Measurements from ENCODE around the gene SATL1. TPM values are rescaled to one million over a fixed set of nuclear protein-coding genes. Genes with fewer than 3 reads are reported as not detected.

Gene SATL1
- total and polyA plus RNA-seq, 2 of the 13 experiments (the other 11 are each of a cell fraction or from before 2014, with no cell fraction given): not detected

DNA sequence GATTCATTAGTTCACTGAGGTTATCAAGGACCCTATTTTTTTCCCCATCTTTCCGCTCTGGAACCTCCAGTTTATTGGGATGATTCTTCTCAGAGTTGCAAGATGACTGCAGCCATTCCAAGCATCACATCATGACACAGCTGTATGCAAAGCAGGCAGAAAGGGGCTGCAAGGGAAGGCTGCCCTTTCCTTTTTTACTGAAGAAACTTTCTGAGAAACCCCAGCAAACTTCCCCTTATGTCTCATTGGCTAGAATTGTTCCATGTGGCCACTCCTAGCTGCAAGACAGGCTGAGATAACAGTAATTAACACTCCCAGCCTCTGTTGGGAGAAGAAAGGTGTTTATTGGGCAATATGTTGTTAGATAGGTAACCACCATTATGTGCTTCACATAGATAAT is 102.6 kb downstream of the SATL1 start:
- H2AFZ ChIP-seq (ENCODE audit: low read length): no peak overlapping the region
- FAIRE-seq (no peak), DNase-seq (ENCODE audit: low spot score) (no peak), ATAC-seq (no peak)
- intact Hi-C loops (cut with micrococcal nuclease; ENCODE audit: unreplicated experiment): no loop called here
- no peaks in the 10 kb centered on the region for H3K27me3 ChIP-seq (ENCODE audit: control insufficient read depth in 1 of 2, insufficient read depth in 2 of 2, low read length in 2 of 2)
- H3K4me1 ChIP-seq (ENCODE audit: insufficient read depth, low read length): no peaks in the 10 kb centered on the region
- TF ChIP-seq SETDB1 (CRISPR knock-in tag; IDR thresholded peaks at IDR 0.05; ENCODE audit: borderline replicate concordance) (no peak), ZNF678 (CRISPR knock-in tag; IDR thresholded peaks at IDR 0.05) (no peak), ZKSCAN8 (CRISPR knock-in tag; IDR thresholded peaks at IDR 0.05; ENCODE audit: borderline replicate concordance) (no peak), HMG20A (CRISPR knock-in tag; IDR thresholded peaks at IDR 0.05; ENCODE audit: borderline replicate concordance) (no peak), ZNF430 (CRISPR knock-in tag; IDR thresholded peaks at IDR 0.05) (no peak), HOXA9 (CRISPR knock-in tag; IDR thresholded peaks at IDR 0.05; ENCODE audit: borderline replicate concordance) (no peak), SMC3 (IDR thresholded peaks at IDR 0.05; ENCODE audit: low read length) (no peak), ZNF33B (CRISPR knock-in tag; IDR thresholded peaks at IDR 0.05) (no peak), CC2D1A (CRISPR knock-in tag; IDR thresholded peaks at IDR 0.05) (no peak), NCOA2 (CRISPR knock-in tag; IDR thresholded peaks at IDR 0.05) (no peak), MTF2 (CRISPR knock-in tag; IDR thresholded peaks at IDR 0.05; ENCODE audit: borderline replicate concordance) (no peak), ZNF282 (IDR thresholded peaks at IDR 0.05; ENCODE audit: partially characterized antibody) (no peak), ZSCAN20 (CRISPR knock-in tag; IDR thresholded peaks at IDR 0.05; ENCODE audit: borderline replicate concordance) (no peak), ZSCAN9 (CRISPR knock-in tag; IDR thresholded peaks at IDR 0.05; ENCODE audit: borderline replicate concordance) (no peak), SIX4 (CRISPR knock-in tag; IDR thresholded peaks at IDR 0.05) (no peak), ZNF333 (CRISPR knock-in tag; IDR thresholded peaks at IDR 0.05; ENCODE audit: borderline replicate concordance) (no peak), ZNF256 (CRISPR knock-in tag; conservative IDR thresholded peaks at IDR 0.05) (no peak), CCAR2 (optimal IDR thresholded peaks at IDR 0.05; ENCODE audit: low read depth, low read length) (no peak), ZNF337 (CRISPR knock-in tag; IDR thresholded peaks at IDR 0.05; ENCODE audit: borderline replicate concordance, low read depth) (no peak)
- TF ChIP-seq, protein P1, sequence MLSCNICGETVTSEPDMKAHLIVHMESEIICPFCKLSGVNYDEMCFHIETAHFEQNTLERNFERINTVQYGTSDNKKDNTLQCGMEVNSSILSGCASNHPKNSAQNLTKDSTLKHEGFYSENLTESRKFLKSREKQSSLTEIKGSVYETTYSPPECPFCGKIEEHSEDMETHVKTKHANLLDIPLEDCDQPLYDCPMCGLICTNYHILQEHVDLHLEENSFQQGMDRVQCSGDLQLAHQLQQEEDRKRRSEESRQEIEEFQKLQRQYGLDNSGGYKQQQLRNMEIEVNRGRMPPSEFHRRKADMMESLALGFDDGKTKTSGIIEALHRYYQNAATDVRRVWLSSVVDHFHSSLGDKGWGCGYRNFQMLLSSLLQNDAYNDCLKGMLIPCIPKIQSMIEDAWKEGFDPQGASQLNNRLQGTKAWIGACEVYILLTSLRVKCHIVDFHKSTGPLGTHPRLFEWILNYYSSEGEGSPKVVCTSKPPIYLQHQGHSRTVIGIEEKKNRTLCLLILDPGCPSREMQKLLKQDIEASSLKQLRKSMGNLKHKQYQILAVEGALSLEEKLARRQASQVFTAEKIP (CRISPR knock-in tag; IDR thresholded peaks at IDR 0.05; ENCODE audit: borderline replicate concordance): no peak
- H3K4me3 ChIP-seq (replicated peaks in 1 of 3; ENCODE audit: insufficient read depth in 1 of 3, low read depth in 2 of 3, low read length in 3 of 3): no peak overlapping the region
- H3K79me2 ChIP-seq (ENCODE audit: insufficient read depth, low read length): no peaks in the 10 kb centered on the region
- ChIA-PET CTCF (ENCODE audit: low intra/inter-chr PET ratio, low total read pairs) (no interaction called here), POLR2A (no interaction called here)
- BruUV-seq (replicated peaks): no TSS peak
- no peak overlapping the region for H3K9ac ChIP-seq (ENCODE audit: insufficient read depth, low read depth, low read length)
- no peak overlapping the region for H3K27ac ChIP-seq (ENCODE audit: extremely low read length, insufficient read depth, low read length)
- no peak overlapping the region for H3K4me2 ChIP-seq (ENCODE audit: low read depth, low read length)
- in situ Hi-C loops (cut with HindIII; ENCODE audit: extremely low pct_ligation_motif_present, low pct_unique_long_range_greater_than_20kb): no loop called here
- no peaks in the 10 kb centered on the region for H3K9me3 ChIP-seq (ENCODE audit: low read length)
- H3K36me3 ChIP-seq (replicated peaks in 1 of 2; ENCODE audit: control insufficient read depth in 1 of 2, insufficient read depth in 2 of 2, low read length in 2 of 2): no peaks in the 10 kb centered on the region
- H4K20me1 ChIP-seq (ENCODE audit: insufficient read depth, low read length): no peaks in the 10 kb centered on the region
- WGBS (ENCODE audit: low lambda C conversion rate): 86% methylated on average over 1 of the region's 1 CpG

Measured in HepG2 (cell line).